Measurements from ENCODE around the gene PRKAG2.
"Not testable (repeated sequence)": the region's sequence is repeated elsewhere in the genome, so short reads cannot be mapped to it uniquely, and the experiment has no call there.

The PRKAG2 gene

DNA sequence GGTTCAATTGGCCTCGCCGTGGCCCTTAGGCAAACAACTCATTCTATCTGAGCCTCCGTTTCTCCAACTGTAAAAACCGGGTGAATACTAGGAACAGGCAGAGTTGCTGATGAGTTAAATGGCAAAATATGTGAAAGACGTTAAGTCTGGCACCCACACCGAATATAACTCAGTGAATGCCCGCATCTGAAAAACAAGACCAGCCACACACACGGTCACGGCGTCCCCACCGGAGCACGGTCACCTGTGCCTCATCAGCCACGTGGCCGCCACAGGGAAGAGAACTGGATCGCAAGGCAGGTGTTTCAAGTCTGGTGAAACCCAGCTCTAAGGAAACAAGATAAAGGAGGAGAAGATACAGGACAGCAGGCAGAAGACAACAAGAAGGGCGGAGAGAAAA lies 20.4 kb downstream of the PRKAG2 start:
- H3K4me3 ChIP-seq (ENCODE audit: low read depth, low read length) = no peak overlapping the region
- DNase-seq (ENCODE audit: low read depth) = no peak

DNA sequence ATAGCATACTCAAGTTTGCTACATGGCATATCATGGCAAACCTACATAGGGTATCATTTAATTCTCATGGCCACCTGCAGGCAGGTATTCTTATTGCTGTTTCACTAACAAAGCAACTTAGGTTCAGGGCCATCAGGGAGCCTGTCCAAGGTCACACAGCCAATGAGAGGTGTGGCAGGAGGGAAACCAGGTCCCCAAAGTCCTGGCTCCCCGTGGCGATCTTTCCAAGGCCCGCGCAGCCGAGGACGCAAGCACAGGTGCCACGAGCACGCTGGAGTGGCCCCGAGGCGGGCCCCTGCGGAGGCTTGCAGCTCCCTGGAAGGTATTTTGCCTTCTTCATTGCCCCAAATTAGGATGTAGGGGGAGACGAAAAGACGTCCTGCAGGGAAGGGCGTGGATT lies 20.8 kb downstream of the PRKAG2 start:
- DNase-seq (ENCODE audit: low read depth) = no peak
- H3K4me3 ChIP-seq (ENCODE audit: low read depth, low read length) = no peak overlapping the region

DNA sequence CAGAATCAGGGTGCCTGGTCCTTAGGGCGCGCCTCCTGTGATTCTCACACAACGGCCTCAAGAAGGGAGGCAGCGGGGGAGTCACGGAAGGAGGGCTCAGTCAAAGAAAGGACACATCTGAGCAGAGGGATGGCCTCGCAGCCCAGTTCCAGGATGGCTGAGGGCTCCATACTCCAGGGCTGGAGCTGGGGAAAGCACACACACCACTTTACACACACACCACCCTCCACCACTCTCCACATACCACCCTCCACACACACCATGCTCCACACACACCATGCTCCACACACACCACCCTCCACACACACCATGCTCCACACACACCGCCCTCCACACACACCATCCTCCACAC lies 22.2 kb downstream of the PRKAG2 start:
- no peak for DNase-seq (ENCODE audit: low read depth)
- no peak overlapping the region for H3K4me3 ChIP-seq (ENCODE audit: low read depth, low read length)

DNA sequence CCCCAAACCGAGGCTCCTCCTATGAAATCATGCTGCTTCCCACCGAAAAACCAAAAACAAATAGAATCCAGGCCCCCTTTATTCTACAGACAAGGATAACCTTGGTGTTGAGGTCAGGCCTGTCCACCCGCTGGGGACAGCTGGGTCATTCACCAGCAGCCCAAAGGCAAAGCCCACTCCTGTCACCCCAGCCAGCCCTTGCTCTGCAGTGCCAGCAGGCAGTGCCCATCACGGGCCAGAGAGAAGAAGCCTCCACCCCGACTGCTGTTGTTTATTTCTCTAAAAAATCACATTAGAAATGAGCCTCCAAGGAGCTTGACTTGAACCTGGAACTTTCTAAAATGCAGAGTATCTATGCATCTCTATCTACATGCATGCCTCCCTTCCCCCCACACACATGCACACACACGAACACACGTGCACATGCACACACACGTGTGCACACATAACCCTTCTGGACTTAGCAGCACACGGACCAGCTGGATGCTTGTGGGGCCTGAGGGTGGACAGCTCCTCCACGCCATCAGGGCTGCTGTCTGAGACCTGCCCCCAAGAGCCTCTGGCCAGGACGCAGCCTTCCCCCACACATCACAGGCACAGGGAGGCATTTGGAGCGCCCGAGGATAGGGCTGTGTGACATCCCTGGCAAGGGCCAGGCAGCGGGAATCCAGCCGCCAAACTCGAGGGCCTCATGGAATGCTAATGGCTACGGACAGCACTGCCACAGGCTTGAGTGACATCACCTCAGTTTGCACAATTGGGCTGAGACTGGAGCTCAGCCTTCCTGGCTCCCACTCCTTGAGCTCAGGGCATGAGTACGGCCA lies 22.8 kb downstream of the PRKAG2 start:
- DNase-seq (ENCODE audit: low read depth) = no peak
- H3K4me3 ChIP-seq (ENCODE audit: low read depth, low read length) = no peak overlapping the region

DNA sequence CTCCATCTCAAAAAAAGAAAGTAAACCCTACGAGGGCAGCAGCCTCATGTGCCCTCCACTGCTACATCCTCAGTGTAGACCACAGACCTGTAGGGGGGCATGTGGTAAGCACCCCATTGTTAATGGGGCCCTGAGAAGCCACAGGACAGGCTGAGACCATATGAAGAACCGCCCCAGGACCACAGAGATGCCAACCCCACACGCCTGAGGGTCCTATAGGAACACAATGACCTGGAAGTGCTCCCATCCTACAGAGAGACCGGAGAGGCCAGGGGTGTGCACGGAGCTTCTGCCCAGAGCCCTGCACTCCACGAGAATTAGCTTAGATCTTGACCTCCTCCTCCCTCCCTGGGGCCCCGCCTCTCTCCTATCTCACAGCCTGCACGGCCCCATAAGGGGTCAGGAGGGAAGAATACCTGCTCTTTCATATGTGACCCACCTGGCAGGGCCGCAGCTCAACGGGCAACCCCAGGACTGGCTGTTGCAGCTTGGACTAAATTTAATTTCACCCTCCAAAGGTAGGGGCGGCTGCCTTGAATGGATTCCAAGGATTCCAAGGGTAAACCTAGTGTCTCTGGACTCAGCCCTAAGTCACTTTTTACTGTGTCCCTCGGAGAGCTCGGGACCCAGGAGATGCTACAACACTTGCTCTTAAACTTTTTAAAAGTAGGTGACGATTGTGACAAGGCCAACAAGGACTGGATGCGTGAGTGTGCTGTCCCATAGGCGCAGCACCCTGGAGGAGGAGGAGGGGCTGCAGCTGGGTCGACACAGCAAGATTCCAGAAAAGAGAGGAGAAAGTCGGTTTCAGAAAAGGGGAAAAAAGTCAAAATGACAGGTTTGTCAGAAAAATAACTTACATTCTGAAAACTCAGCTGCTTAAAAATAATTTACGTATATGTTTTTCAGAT lies 24.2 kb downstream of the PRKAG2 start:
- no peak for DNase-seq (ENCODE audit: low read depth)
- H3K4me3 ChIP-seq (ENCODE audit: low read depth, low read length) = no peak overlapping the region

DNA sequence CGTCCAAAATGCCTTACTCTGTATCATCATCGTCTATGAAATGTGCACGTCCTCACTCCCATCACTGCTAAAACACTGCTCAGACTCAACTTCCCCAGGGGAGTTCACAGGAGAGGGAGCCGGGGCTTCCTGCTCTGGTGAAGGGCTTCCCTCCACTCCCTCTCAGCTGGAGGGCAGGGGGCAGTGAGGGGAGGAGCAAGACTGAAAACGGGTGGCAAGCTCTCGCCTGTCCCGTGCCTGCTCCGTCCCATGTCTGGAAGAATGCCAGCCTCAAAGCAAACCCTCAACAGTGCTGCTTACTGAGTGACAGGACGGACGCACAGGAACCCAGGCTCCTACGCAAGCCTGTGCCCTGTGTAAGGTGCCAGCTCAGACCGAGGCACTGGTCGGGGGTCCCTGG lies 25.1 kb downstream of the PRKAG2 start:
- H3K4me3 ChIP-seq (ENCODE audit: low read depth, low read length) = no peak overlapping the region
- DNase-seq (ENCODE audit: low read depth) = no peak

DNA sequence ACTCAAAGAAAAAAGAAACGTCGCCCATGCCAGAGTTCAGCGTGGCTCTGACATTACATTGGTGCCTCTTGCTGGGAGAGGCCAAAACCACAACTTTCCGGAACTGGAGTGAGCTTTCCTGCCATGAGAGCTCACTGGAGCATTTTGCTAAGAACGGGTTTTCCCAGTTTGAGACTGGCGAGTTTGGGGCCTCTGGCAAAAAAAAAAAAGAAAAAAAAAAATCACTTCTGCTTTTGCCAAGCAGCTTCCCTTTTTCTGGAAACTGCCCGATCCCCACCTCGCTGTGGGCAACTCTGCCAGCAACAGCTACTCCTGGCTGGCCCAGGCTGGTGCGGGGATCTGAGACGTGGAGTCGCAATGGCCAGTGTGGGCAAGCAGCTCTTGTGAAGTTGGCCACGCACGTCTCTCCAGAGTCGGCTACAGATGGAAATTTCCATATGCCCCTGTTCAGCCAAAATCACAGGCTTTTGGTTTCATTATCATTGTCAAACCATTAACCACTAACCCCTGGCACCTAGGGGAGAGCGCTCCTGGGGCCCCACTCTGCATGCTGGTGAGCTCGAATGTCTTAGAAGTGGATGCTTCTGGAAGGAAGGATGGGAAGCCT lies 25.7 kb downstream of the PRKAG2 start:
- no peak overlapping the region for H3K4me3 ChIP-seq (ENCODE audit: low read depth, low read length)
- no peak for DNase-seq (ENCODE audit: low read depth)

DNA sequence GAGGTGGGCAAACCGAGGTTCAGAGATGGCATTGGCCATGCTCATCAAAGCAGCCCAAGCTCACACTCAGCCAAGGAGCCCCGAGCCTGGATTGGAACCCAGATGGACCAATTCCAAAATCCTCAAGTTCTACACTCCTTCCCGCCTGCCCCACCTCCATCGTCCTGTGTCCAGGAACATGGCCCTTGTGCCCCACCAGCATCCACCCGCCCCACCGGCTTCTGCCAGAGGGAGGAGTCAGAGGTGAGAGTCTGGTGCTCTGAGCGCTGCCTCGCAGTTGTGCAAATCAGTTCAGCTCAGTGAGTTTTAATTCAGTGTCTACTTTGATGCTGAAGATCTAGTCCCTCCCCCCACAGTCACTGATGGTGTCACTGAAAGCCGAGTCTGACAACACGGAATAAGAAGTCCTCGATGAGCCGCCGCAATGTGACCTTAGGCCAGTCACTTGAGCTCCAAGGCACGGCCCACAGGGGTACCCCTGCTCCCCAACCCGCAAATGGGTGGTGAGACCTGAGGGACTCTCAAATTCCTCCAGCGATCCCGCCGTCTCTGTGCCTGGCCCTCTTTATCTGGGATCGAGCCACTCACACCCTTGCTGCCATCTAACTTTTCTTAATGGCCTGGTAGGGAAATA lies 26.3 kb downstream of the PRKAG2 start:
- no peak overlapping the region for H3K4me3 ChIP-seq (ENCODE audit: low read depth, low read length)
- no peak for DNase-seq (ENCODE audit: low read depth)

DNA sequence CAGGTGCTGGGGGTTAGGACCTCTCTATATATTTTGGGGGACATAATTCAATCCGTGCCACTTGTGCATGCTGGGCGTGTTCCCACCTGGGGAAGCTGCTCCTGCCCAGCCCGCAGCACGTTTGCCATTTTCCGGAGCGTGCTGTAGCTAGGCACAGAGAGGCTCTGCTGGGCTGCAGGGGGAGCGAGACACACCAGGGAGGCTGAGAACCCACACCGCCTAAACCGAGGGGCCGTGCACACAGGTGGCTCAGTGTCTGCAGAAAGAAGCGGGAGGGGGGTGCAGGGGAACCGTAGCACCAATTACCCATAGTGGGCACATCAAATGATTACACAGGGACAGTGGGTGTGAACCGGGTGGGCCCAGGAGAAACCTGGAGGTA lies 27.0 kb downstream of the PRKAG2 start:
- no peak overlapping the region for H3K4me3 ChIP-seq (ENCODE audit: low read depth, low read length)
- DNase-seq (ENCODE audit: low read depth) = no peak

DNA sequence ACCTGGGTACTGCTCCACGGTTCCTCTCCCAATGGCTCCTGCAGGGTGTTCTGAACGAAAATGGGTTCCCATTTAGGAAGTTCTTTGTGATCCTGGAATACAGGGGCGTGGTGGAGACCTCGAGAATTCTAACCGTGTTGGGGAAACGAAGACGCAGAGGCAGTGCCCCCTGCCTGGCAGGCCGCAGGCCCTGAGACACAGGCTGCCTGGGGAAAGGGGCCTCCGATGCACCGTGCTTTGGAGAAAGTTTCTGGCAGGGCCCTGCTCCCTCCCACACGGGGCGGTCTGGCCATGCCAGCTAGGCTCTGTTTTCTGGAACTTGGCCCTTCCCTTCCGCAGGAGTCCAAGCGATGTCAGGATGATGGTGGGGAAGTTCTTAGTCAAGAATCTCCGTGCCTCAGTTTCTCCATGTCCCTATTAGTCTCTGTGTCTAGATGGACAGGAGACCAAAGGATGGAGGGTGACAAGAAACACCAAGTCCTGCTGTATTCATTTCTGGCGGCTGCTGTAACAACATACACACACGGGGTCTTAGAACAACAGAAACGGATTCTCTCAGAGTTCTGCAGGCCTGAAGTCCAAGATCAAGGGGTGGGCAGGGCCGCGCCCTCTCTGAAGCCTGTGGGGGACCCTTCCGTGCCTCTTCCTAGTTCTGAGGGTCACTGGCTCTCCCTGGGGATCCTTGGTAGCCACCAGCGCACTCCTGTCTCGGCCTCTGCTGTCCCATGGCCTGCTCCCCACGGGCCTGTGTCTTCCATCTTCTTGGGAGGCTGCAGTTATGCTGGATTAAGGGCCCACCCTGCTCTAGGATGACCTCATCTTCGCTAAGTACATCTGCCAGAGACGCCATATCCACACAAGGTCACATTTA lies 27.7 kb downstream of the PRKAG2 start:
- no peak overlapping the region for H3K4me3 ChIP-seq (ENCODE audit: low read depth, low read length)
- DNase-seq (ENCODE audit: low read depth) = no peak

DNA sequence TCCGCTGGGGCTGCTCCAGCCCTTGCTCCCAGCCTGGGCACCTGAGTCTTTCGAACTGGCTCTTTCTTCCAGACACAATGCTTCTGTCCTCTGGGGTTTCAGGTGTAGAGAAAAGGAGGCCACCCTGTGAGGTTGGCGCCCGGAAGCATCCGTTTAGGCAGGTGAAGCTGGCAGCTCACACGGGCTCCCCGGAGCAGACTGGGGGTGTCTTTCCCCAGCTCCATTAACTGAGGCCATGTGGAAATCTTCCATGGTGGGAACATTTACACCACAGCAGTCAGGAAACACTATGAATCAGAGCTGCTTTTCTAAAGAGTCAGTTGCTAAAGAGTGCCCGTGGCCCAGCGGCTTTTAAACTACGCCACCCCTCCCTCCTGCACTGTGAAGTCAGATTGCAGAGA lies 29.2 kb downstream of the PRKAG2 start:
- DNase-seq (ENCODE audit: low read depth) = no peak
- H3K4me3 ChIP-seq (ENCODE audit: low read depth, low read length) = no peak overlapping the region

DNA sequence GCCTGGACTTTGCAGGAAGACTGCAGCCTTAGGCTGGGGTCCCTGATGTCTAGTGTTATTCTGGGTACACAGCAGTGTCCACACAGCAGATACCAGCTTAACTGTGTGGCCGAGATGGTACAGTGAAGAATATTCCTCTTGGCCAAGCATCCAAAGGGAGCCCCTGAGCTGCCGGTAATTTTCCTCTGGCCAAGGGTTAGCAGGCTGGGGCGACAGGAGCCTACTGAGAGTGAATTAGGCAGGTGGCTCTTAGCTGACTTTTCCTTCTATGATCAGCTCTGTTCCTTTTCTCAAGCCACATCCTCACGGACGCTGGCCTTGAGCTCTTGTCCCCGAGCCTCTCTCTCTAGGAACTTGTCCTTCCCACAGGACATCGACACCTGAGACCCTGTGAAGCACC lies 29.8 kb downstream of the PRKAG2 start:
- no peak for DNase-seq (ENCODE audit: low read depth)
- no peak overlapping the region for H3K4me3 ChIP-seq (ENCODE audit: low read depth, low read length)

DNA sequence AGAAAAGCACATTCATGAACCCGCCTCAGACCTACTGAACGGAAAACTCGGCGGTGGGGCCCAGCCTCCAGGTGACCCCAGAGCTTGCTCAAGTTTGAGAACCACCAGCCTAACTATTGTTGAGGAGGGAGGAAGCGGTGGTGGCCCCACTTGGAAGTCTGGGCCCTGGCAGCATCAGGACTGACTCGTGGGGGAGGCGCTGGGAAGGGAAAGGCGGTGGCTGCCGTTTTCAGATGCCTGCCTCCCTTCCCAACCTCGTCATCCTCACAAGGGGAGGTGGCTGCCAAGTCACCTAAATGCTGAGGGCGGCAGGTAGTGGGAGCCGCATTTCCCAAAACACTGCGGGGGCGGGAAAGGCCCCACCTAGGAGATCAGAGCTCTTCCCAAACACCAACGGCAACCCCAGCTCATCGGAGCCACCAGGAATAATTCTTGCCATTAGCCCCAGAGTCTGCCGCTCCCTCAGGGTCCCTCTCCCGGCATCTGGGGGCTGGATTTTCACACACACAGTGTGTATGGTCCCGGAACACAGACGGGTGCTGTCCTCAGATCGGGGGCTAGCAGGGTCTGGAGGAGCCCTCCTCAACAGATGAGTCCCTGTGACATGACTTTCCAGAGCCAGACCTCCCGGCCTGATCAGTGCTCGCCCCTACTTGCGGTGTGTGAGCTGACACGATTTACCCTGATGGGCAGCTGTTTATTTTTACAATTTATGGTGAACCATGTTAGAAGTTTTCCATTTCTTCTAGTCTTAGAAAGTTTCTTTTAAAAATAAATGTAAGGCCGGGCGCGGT lies 31.3 kb downstream of the PRKAG2 start:
- H3K4me3 ChIP-seq (ENCODE audit: low read depth, low read length) = no peak overlapping the region

DNA sequence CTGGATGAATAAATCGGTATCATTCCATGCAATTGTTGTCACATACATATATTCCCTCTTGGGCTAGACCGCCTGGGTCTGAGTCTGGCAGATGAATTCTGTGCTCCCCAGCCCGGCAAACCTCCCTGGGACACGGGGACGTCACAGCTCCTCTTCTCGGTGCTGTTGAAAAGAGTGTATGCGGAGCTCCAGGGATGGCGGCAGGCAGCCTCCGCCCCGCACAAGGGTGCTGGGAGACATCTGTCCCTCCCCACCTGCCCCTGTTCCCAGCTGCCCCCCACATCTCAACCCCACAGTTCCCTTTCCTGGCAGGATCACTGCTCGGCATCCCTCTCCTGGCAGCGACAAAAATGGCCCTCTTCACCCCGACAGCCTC lies 32.1 kb downstream of the PRKAG2 start:
- DNase-seq (ENCODE audit: low read depth) = no peak
- no peak overlapping the region for H3K4me3 ChIP-seq (ENCODE audit: low read depth, low read length)

More for the DNA sequence above, 31.3 kb downstream of the PRKAG2 start:
- DNase-seq (ENCODE audit: low read depth) = no peak

DNA sequence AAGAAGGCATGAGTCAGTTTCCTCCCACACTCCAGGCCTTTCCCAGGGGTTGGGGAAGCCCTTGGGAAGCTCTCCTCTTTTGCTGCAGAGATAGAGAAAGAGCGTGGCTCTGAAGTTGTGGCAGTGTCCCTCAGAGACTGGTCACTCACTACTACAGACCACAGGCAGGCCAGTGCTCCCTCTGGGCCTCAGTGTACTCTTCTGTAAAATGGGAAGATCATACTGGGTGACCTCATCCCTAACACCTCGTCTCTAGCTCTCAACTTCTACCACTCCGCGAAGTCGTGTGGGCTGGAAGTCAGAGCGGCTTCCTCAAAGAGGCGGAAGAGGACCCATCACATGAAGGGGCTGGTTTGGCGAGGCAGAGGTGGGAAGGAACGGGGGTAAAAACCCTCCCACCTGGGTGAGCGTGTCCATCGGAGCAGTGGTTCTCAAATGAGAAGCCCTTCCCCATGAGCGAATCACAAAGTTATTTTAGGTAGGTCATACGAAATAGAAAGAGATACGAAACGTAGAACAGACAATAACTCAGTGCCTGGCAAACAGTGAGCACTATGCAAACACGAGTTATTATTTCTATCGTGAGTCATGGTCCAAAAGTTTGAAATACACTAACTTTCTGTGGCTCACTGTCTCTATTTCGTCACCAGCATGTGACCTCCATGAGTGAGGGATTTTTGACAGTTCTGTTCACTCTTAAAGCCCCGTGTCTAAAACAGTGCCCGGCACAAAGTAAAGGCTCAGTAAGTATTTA lies 32.7 kb downstream of the PRKAG2 start:
- H3K4me3 ChIP-seq (ENCODE audit: low read depth, low read length) = no peak overlapping the region
- DNase-seq (ENCODE audit: low read depth) = peak; percentile 9

DNA sequence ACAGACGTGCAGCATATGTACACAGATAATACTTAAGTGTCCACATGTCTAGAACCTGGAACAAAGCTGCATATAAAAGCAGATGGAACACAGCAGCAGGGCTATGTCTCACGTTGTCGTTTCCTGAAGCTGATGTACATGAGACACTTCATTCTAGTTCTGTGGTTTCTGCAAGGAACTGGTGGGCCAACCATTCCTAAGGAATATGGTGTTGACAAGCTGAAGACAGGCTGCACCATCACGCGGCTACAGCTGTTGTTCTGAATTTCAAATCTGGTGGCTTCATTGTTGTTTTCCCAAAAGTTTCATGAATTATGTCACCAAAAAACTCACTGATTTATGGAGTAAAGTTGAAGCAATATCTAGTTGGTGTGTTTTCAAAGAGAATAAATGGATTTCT lies 33.7 kb downstream of the PRKAG2 start:
- no peak overlapping the region for H3K4me3 ChIP-seq (ENCODE audit: low read depth, low read length)
- no peak for DNase-seq (ENCODE audit: low read depth)

DNA sequence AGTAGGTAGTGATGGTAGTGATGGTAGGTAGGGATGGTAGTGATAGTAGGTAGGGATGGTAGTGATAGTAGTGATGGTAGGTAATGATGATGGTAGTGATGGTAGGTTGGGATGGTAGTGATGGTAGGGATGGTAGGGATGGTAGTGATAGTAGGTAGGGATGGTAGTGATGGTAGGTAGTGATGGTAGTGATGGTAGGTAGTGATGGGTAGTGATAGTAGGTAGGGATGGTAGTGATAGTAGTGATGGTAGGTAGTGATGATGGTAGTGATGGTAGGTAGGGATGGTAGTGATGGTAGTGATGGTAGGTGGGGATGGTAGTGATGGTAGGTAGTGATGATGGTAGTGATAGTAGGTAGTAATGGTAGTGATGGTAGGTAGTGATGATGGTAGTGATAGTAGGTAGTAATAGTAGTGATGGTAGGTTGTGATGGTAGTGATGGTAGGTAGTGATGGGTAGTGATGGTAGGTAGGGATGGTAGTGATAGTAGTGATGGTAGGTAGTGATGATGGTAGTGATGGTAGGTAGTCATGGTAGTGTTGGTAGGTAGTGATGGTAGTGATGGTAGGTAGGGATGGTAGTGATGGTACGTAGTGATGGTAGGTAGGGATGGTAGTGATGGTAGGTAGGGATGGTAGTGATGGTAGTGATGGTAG lies 35.4 kb downstream of the PRKAG2 start:
- DNase-seq (ENCODE audit: low read depth); H3K4me3 ChIP-seq (ENCODE audit: low read depth, low read length): not testable (repeated sequence)

All from skeletal muscle cell (primary cell).